ENCODE results near the gene ADAD2. TPM values are rescaled to one million over a fixed set of nuclear protein-coding genes. Genes with fewer than 3 reads are reported as not detected.
A peak's percentile ranks its signal among the peaks of the same experiment; 100 is the strongest.

Gene ADAD2
- total RNA-seq, 1 donor from 2014 or later = not detected

GRCh38 chr16:84144209-84144858 lies 46.6 kb upstream of the ADAD2 start:
- peaks cover 3% of the 10 kb centered on the region for H3K4me1 ChIP-seq (ENCODE audit: insufficient read depth, low read length)
- H3K27ac Mint-ChIP-seq (ENCODE audit: unreplicated experiment) = peak overlapping the region; percentile 62
- H3K4me2 ChIP-seq (ENCODE audit: low read length) = peak overlapping the region; percentile 85
- H3K9ac ChIP-seq (ENCODE audit: low read length) = peak overlapping the region; percentile 77
- peaks cover 22% of the 10 kb centered on the region for H4K20me1 ChIP-seq (ENCODE audit: insufficient read depth, low read length)
- H3K36me3 ChIP-seq (ENCODE audit: insufficient read depth, low read length) = no peaks in the 10 kb centered on the region
- peaks cover 6% of the 10 kb centered on the region for H3K4me1 Mint-ChIP-seq (ENCODE audit: low read depth, unreplicated experiment)
- peaks cover 5% of the 10 kb centered on the region for H3K27me3 Mint-ChIP-seq (ENCODE audit: low read depth, unreplicated experiment)
- FAIRE-seq (no peak), DNase-seq (ENCODE audit: low read depth) (no peak)
- no peak for TF ChIP-seq EZH2 (IDR thresholded peaks at IDR 0.05; ENCODE audit: insufficient read depth, low read length)
- TF ChIP-seq, protein P1, sequence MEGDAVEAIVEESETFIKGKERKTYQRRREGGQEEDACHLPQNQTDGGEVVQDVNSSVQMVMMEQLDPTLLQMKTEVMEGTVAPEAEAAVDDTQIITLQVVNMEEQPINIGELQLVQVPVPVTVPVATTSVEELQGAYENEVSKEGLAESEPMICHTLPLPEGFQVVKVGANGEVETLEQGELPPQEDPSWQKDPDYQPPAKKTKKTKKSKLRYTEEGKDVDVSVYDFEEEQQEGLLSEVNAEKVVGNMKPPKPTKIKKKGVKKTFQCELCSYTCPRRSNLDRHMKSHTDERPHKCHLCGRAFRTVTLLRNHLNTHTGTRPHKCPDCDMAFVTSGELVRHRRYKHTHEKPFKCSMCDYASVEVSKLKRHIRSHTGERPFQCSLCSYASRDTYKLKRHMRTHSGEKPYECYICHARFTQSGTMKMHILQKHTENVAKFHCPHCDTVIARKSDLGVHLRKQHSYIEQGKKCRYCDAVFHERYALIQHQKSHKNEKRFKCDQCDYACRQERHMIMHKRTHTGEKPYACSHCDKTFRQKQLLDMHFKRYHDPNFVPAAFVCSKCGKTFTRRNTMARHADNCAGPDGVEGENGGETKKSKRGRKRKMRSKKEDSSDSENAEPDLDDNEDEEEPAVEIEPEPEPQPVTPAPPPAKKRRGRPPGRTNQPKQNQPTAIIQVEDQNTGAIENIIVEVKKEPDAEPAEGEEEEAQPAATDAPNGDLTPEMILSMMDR (IDR thresholded peaks at IDR 0.05; ENCODE audit: insufficient read depth, low read depth, low read length) = no peak
- peaks cover 3% of the 10 kb centered on the region for H3K36me3 Mint-ChIP-seq (ENCODE audit: low read depth, unreplicated experiment)
- no peak overlapping the region for H3K27ac ChIP-seq (ENCODE audit: low read depth, low read length)
- peak overlapping the region; percentile 96 for H3K4me3 Mint-ChIP-seq (ENCODE audit: unreplicated experiment)
- H3K79me2 ChIP-seq (ENCODE audit: insufficient read depth, low read length) = peaks cover 40% of the 10 kb centered on the region
- no peaks in the 10 kb centered on the region for H3K9me3 Mint-ChIP-seq (ENCODE audit: unreplicated experiment)
- peak overlapping the region; percentile 63 for H2AFZ ChIP-seq (ENCODE audit: low read depth, low read length)
- no peaks in the 10 kb centered on the region for H3K9me3 ChIP-seq (ENCODE audit: insufficient read depth, low read depth, low read length)
- H3K27me3 ChIP-seq (ENCODE audit: insufficient read depth, low read length) = peaks cover 5% of the 10 kb centered on the region
- peak overlapping the region; percentile 73 for H3K4me3 ChIP-seq (ENCODE audit: insufficient read depth, low read depth, low read length)

DNA sequence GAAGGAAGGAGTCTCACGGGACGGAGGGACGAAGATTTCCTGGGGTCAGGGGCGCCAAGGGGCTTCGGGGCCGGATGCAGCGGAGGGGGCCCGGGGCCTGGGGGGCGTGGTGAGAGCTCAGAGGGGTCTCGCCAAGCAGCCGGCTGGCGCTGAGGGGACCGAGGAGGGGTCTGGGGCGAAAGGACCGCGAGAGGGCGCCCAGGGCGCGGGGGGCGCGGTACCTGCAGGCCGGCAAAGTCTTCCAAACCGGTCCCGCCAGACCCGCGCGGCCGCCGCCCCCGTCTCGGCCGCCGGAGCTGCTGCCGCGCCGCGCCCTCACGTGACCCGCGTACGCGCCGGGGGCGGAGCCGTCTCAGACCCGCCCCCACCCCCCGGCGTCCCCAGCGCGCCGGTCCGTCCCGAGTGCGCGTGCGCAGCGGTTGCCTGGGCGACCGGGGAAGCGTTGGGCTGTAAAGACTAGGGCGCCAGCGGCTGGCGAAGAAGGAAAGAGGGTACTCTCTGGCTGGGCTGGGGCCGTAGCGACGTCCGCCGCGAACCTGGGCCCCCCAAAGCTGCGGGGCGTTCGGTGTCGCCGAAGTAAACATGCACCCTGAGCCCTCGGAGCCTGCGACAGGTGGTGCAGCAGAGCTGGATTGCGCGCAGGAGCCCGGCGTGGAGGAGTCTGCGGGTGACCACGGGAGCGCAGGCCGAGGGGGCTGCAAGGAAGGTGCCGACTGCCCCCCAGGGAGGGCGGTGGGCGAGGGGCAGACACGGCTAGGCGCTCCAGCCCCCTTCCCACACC lies 45.9 kb upstream of the ADAD2 start, which contains the start of the genes DNAAF1 and HSDL1:
Gene DNAAF1, plus strand, starts transcription at position 450 of the 781 bp plus-strand sequence. Its CDS starts 133 bp downstream, at position 583.
Gene HSDL1, minus strand, starts transcription at position 319 of the 781 bp plus-strand sequence. CDS start 13,856 bp downstream, outside the sequence.
- Histone ChIP-seq H3K9ac (ENCODE audit: low read length) (peak within 1 kb of the TSS; percentile 77), H3K4me2 (ENCODE audit: low read length) (peak within 1 kb of the TSS; percentile 85), H3K36me3 (ENCODE audit: insufficient read depth, low read length) (no peaks in the 10 kb centered on the region), H2AFZ (ENCODE audit: low read depth, low read length) (peak within 1 kb of the TSS; percentile 99), H3K9me3 (ENCODE audit: insufficient read depth, low read depth, low read length) (no peaks in the 10 kb centered on the region), H3K27ac (ENCODE audit: low read depth, low read length) (no peak within 1 kb of the TSS), H3K4me3 (ENCODE audit: insufficient read depth, low read depth, low read length) (peak within 1 kb of the TSS; percentile 73), H3K27me3 (ENCODE audit: insufficient read depth, low read length) (peaks cover 5% of the 10 kb centered on the region), H3K79me2 (ENCODE audit: insufficient read depth, low read length) (peaks cover 35% of the 10 kb centered on the region), H3K4me1 (ENCODE audit: insufficient read depth, low read length) (peaks cover 3% of the 10 kb centered on the region), H4K20me1 (ENCODE audit: insufficient read depth, low read length) (peaks cover 20% of the 10 kb centered on the region)
- Mint-ChIP-seq H3K27ac (ENCODE audit: unreplicated experiment) (peak within 1 kb of the TSS; percentile 62), H3K4me3 (ENCODE audit: unreplicated experiment) (peak within 1 kb of the TSS; percentile 96), H3K36me3 (ENCODE audit: low read depth, unreplicated experiment) (peaks cover under 1% of the 10 kb centered on the region), H3K9me3 (ENCODE audit: unreplicated experiment) (no peaks in the 10 kb centered on the region), H3K27me3 (ENCODE audit: low read depth, unreplicated experiment) (peaks cover 5% of the 10 kb centered on the region), H3K4me1 (ENCODE audit: low read depth, unreplicated experiment) (peaks cover under 1% of the 10 kb centered on the region)
- DNase-seq (ENCODE audit: low read depth) (peak; percentile 29), FAIRE-seq (no peak)
- TF ChIP-seq, protein P1 (IDR thresholded peaks at IDR 0.05; ENCODE audit: insufficient read depth, low read depth, low read length) = no peak
- TF ChIP-seq EZH2 (IDR thresholded peaks at IDR 0.05; ENCODE audit: insufficient read depth, low read length) = no peak

Measured in astrocyte (in vitro differentiated cells and primary cell).